ENCODE data around the gene FAM83C.

DNA sequence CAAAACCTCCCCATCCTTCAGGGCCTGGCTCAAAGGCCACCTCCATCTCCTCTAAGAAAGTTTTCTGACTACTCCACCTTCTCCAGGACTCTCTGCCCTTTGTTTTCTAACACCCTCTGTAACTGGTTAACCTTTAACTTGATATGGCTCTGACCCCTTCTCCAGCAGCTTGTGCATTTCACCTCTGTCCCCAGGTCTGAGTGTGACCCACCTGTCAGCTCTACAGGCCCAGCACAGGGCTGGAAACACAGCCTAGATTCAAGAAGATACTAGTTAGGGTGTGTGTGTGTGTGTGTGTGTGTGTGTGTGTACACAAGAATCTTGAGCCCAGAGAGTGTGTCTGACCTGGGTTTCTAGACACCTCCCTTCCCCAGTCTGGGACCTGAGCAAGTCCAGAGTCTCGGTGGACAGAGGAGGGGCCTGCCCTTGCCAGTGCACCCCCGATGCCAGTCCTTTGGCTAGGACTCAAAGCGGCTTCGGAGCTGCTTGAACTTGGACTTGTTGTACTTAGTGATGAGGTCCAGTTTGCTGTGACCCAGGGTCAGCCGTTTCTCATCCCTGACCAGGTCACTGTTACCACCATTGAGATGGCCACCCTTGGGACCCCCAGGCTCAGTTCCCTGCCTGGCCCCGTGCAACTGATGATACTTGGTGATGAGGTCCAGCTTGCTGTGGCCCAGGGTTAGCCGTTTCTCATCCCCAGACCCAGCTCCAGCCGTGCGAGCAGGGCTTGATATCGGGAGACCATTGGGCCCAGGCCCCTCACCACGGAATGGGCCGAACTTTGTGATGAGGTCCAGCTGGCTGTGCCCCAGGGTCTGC lies 5.9 kb downstream of the FAM83C start:
- TF ChIP-seq, protein P1, sequence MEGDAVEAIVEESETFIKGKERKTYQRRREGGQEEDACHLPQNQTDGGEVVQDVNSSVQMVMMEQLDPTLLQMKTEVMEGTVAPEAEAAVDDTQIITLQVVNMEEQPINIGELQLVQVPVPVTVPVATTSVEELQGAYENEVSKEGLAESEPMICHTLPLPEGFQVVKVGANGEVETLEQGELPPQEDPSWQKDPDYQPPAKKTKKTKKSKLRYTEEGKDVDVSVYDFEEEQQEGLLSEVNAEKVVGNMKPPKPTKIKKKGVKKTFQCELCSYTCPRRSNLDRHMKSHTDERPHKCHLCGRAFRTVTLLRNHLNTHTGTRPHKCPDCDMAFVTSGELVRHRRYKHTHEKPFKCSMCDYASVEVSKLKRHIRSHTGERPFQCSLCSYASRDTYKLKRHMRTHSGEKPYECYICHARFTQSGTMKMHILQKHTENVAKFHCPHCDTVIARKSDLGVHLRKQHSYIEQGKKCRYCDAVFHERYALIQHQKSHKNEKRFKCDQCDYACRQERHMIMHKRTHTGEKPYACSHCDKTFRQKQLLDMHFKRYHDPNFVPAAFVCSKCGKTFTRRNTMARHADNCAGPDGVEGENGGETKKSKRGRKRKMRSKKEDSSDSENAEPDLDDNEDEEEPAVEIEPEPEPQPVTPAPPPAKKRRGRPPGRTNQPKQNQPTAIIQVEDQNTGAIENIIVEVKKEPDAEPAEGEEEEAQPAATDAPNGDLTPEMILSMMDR (conservative IDR thresholded peaks at IDR 0.05; ENCODE audit: low read depth, low read length): no peak
- no peak for TF ChIP-seq EZH2 (IDR thresholded peaks at IDR 0.05; ENCODE audit: borderline replicate concordance, low read depth, low read length, poor library complexity, severe bottlenecking)

Data from A673 (cell line).